Measurements from ENCODE around the gene RCL1.

RCL1 gene

DNA sequence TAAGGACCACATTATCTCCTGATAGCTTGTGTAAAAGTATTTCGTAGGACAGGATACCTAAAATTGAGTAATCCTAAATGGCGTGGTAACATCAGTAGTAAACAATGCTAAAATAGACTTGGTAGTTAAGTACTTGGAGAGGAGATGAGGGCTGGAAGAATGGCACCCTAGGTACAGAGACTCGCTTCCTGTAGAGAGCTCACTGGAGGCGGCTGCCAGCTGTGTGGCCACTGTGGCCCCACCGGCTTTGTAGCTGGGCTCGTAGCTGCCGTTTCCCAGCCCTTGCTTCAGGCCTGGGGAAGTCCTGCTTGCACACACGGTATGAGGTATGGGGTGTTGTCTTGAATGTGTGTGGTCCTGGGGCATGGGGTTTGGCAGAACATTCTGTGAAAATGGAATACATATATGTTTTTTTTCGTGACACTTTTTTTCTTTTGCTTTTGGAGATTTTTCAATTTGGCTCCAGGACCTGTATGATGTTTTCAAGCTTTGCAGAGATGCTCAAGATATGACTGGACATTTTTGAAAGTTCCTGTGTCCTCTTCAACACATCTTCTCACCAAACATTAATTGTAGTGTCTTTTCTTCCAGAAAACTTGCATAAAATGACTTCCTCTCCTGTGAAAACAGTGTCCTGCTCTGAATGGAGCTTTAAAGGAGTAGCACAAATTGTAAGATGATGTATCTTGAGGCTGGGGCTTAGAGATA, 58.0 kb downstream of the RCL1 start:
- Histone ChIP-seq H3K9ac (ENCODE audit: low read length) (no peak overlapping the region), H2AFZ (ENCODE audit: low read depth, low read length, severe bottlenecking) (no peak overlapping the region), H3K79me2 (ENCODE audit: insufficient read depth, low read length) (no peaks in the 10 kb centered on the region), H3K27ac (ENCODE audit: low read depth, low read length) (no peak overlapping the region), H3K4me2 (ENCODE audit: low read depth, low read length, poor library complexity, severe bottlenecking) (no peak overlapping the region), H3K36me3 (ENCODE audit: low read length) (0 out of 2 replicates have a peak, but pooled peaks cover 3% of the 10 kb centered on the region), H4K20me1 (ENCODE audit: low read depth, low read length) (no peaks in the 10 kb centered on the region), H3K27me3 (ENCODE audit: low read length) (no peaks in the 10 kb centered on the region), H3K9me2 (replicated peaks; ENCODE audit: insufficient read depth, low read length) (no peaks in the 10 kb centered on the region), H3K9me3 (ENCODE audit: insufficient read depth, low read length) (no peaks in the 10 kb centered on the region), H3K4me3 (ENCODE audit: insufficient read depth, low read length, poor library complexity, severe bottlenecking) (no peak overlapping the region), H3F3A (ENCODE audit: insufficient read depth) (no peaks in the 10 kb centered on the region)
- TF ChIP-seq, protein P1, sequence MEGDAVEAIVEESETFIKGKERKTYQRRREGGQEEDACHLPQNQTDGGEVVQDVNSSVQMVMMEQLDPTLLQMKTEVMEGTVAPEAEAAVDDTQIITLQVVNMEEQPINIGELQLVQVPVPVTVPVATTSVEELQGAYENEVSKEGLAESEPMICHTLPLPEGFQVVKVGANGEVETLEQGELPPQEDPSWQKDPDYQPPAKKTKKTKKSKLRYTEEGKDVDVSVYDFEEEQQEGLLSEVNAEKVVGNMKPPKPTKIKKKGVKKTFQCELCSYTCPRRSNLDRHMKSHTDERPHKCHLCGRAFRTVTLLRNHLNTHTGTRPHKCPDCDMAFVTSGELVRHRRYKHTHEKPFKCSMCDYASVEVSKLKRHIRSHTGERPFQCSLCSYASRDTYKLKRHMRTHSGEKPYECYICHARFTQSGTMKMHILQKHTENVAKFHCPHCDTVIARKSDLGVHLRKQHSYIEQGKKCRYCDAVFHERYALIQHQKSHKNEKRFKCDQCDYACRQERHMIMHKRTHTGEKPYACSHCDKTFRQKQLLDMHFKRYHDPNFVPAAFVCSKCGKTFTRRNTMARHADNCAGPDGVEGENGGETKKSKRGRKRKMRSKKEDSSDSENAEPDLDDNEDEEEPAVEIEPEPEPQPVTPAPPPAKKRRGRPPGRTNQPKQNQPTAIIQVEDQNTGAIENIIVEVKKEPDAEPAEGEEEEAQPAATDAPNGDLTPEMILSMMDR (IDR thresholded peaks at IDR 0.05; ENCODE audit: insufficient read depth, low read length, poor library complexity, severe bottlenecking) = no peak
- TF ChIP-seq EZH2phosphoT487 (conservative IDR thresholded peaks at IDR 0.05; ENCODE audit: low read length) = no peak

GRCh38 chr9:4852419-4852818, 59.7 kb downstream of the RCL1 start:
- no peaks in the 10 kb centered on the region for H3K27me3 ChIP-seq (ENCODE audit: low read length)
- H3K9me2 ChIP-seq (replicated peaks; ENCODE audit: insufficient read depth, low read length) = no peaks in the 10 kb centered on the region
- 0 out of 2 replicates have a peak, but pooled peaks cover 6% of the 10 kb centered on the region for H3K36me3 ChIP-seq (ENCODE audit: low read length)
- no peak overlapping the region for H2AFZ ChIP-seq (ENCODE audit: low read depth, low read length, severe bottlenecking)
- no peaks in the 10 kb centered on the region for H3F3A ChIP-seq (ENCODE audit: insufficient read depth)
- H4K20me1 ChIP-seq (ENCODE audit: low read depth, low read length) = no peaks in the 10 kb centered on the region
- no peak overlapping the region for H3K27ac ChIP-seq (ENCODE audit: low read depth, low read length)
- H3K4me2 ChIP-seq (ENCODE audit: low read depth, low read length, poor library complexity, severe bottlenecking) = no peak overlapping the region
- H3K9me3 ChIP-seq (ENCODE audit: insufficient read depth, low read length) = no peaks in the 10 kb centered on the region
- H3K4me3 ChIP-seq (ENCODE audit: insufficient read depth, low read length, poor library complexity, severe bottlenecking) = no peak overlapping the region
- TF ChIP-seq EZH2phosphoT487 (conservative IDR thresholded peaks at IDR 0.05; ENCODE audit: low read length) = no peak
- TF ChIP-seq, protein P1 (IDR thresholded peaks at IDR 0.05; ENCODE audit: insufficient read depth, low read length, poor library complexity, severe bottlenecking) = no peak
- no peak overlapping the region for H3K9ac ChIP-seq (ENCODE audit: low read length)
- no peaks in the 10 kb centered on the region for H3K79me2 ChIP-seq (ENCODE audit: insufficient read depth, low read length)

GRCh38 chr9:4854265-4854590, 61.5 kb downstream of the RCL1 start:
- Histone ChIP-seq H3K4me2 (ENCODE audit: low read depth, low read length, poor library complexity, severe bottlenecking) (no peak overlapping the region), H3K9ac (ENCODE audit: low read length) (no peak overlapping the region), H3K9me2 (replicated peaks; ENCODE audit: insufficient read depth, low read length) (no peaks in the 10 kb centered on the region), H3K79me2 (ENCODE audit: insufficient read depth, low read length) (no peaks in the 10 kb centered on the region), H3K27ac (ENCODE audit: low read depth, low read length) (no peak overlapping the region), H3K27me3 (ENCODE audit: low read length) (no peaks in the 10 kb centered on the region), H3K9me3 (ENCODE audit: insufficient read depth, low read length) (no peaks in the 10 kb centered on the region), H2AFZ (ENCODE audit: low read depth, low read length, severe bottlenecking) (no peak overlapping the region), H4K20me1 (ENCODE audit: low read depth, low read length) (no peaks in the 10 kb centered on the region), H3K36me3 (ENCODE audit: low read length) (0 out of 2 replicates have a peak, but pooled peaks cover 6% of the 10 kb centered on the region), H3K4me3 (ENCODE audit: insufficient read depth, low read length, poor library complexity, severe bottlenecking) (no peak overlapping the region), H3F3A (ENCODE audit: insufficient read depth) (no peaks in the 10 kb centered on the region)
- TF ChIP-seq EZH2phosphoT487 (conservative IDR thresholded peaks at IDR 0.05; ENCODE audit: low read length) = no peak
- TF ChIP-seq, protein P1 (IDR thresholded peaks at IDR 0.05; ENCODE audit: insufficient read depth, low read length, poor library complexity, severe bottlenecking) = no peak

Data from SU-DHL-6 (cell line).